ENCODE measurements around the gene SYCP2.

The SYCP2 gene

GRCh38 chr20:59820204-59821041, 113.0 kb downstream of the SYCP2 start:
- no peak for DNase-seq

DNA sequence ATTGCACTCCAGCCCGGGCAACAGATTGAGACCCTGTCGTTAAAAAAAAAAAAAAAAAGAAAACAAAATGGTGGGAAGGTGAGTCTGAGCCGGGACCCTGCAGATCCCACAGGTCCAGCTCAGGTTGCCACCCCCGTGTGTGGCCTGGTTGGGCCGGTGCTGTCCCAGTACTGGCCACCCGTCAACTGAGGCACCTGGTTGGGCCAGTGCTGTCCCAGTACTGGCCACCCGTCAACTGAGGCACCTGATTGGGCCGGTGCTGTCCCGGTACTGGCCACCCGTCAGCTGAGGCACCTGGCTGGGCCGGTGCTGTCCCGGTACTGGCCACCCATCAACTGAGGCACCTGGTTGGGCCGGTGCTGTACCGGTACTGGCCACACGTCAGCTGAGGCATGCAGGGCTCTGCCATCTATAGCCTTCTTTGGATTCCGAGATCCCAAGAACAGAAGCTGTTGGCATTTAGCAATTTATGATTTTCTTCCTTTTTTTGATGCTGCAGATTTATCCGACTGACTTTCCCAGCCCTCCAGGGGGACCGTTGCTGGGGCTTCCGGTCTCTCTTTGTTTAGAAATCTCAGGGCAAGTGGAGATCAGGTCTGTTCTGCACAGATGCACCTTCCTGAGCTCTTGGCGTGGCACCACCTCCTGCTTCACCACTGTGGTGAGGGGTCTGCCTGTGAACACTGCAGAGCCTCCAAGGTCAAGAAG, 113.8 kb downstream of the SYCP2 start:
- DNase-seq, result no peak

DNA sequence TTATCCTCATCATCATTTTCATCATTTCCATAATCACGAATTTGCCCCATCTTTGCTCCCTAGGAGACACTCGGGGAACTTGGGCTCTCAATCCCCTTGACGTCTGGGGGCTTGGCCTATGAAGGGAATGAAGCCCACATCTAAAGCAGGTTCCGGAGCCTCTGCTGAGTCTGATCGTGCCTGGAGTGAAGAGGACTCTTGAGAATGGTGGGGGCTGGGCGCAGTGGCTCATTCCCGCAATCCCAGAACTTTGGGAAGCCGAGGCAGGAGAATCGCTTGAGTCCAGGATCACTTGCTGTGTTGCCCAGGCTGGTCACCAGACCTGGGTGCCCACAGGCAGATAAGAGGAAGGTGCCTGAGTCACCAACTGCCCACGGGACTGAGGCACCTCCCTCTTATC, 114.5 kb downstream of the SYCP2 start:
- no peak for DNase-seq

DNA sequence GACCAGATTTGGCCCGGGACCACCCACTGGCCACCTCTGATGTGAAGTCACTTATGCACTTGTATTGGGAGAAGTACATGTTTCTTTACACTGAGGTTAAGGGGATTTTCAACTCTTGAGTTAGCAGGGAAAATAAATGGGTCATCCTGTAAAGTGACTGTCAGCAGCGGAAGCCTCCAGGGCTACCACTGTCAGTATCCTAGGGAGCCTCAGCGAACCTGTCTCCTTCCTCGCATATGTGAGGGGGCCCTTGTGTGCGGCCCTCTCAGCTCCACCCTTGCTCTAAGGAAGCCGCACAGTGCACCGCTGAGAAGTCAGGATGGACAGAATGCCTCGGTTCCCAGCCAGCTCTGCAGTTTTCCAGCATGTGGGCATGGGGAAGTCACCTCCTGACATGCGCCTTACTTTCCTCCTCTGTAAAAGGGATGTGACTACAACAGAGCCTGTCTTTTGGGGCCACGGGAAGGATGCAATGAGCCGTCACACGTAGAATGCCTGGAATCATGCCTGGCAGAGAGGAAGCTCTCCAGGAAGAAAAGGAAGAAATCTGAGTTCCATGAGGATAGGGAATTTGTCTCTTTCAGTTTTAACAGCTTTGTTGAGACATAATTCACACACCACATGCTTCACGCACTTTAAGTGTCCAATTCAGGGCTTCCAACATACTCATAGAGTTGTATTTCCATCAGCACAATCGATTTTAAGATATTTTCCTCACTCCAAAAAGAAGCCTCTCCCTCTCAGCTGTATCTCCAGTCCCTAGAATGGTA, 115.4 kb downstream of the SYCP2 start:
- no peak for DNase-seq

- DNase-seq, result no peak
Observed at GRCh38 chr20:59817406-59817805, 116.0 kb downstream of the SYCP2 start.

- DNase-seq, result no peak
Observed at GRCh38 chr20:59816146-59816738, 117.2 kb downstream of the SYCP2 start.

GRCh38 chr20:59814840-59815340, 118.5 kb downstream of the SYCP2 start:
- DNase-seq, result no peak

DNA sequence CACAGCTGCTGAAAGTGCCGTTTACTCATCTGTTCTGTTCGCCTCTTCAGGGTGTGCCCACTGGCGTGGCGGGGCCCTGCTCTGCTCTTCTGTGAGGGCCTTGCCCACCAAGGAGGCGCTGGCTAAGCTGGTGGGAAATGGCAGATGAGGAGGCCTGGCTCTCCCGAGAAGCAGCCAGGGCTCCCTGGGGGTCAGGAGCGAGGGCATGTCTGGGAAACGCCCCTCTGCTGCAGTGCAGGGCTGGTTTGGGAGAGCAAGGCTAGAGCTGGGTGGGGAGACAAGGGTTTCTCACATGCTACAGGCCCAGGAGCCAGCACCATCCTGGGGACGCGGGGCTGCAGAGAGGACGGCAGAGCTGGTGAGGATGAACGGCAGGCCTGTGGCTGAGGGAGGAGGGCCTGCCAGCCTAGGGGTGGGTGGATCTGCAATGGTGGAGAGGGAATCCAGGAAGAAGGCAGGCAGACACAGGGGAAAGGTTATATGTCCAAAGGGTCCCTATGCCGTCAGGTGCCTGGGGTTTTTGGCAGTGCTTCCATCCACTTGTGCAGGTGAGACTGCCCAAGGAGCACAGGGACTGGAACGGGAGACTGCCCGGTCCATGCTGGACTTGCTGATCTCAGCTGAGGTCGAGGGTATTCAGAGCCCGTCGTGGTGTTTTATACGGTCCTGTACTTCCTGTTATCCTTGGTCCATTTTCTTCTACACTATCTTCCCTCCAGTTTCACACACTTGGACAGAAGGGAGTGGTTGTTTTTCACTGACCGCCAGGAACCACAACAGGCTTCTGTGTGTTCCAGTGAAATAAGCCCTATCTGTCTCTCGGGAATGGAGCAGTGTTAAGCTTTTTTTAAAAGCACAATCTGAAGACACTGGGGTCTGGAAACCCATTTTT, 119.2 kb downstream of the SYCP2 start:
- DNase-seq, result no peak
